GM23248 (cell line): ENCODE results near the gene KLHDC8B.

Experiments used
- EZH2 ChIP-seq: fragments of 200-600 bp; sonication (generic); IDR thresholded peaks from 2 replicates; pipeline ENCODE4 v1.6.1; 2018; ENCODE audit warnings: antibody characterized with exemption, mild to moderate bottlenecking; ENCODE audit not compliant: insufficient read depth, poor library complexity, severe bottlenecking
- EZH2phosphoT487 ChIP-seq: fragments of 200-600 bp; sonication (generic); IDR thresholded peaks from 2 replicates; pipeline ENCODE4 v1.6.1; 2018; ENCODE audit warnings: antibody characterized with exemption, moderate library complexity, mild to moderate bottlenecking, low read depth; ENCODE audit not compliant: insufficient read depth

GRCh38 chr3:49217688-49218470 is 46.5 kb downstream of the KLHDC8B start:
- TF ChIP-seq EZH2phosphoT487: no peak
- TF ChIP-seq EZH2: no peak
